Measurements from ENCODE around the gene FAM229A. TPM values are rescaled to one million over a fixed set of nuclear protein-coding genes. Genes with fewer than 3 reads are reported as not detected.

FAM229A gene
- total RNA-seq, 1 experiment from 2014 or later = 9.4 TPM

GRCh38 chr1:32352831-32353383, 9.4 kb downstream of the FAM229A start (continued):
- TF ChIP-seq ATF2 (CRISPR knock-in tag; IDR thresholded peaks at IDR 0.05; ENCODE audit: borderline replicate concordance, low read depth) (no peak), FOXP1 (CRISPR knock-in tag; IDR thresholded peaks at IDR 0.05; ENCODE audit: borderline replicate concordance) (no peak)

- peaks cover 18% of the 10 kb centered on the region for H3K4me1 Mint-ChIP-seq
- no peak overlapping the region for H3K27ac Mint-ChIP-seq
- TF ChIP-seq PRRX2 (CRISPR knock-in tag; IDR thresholded peaks at IDR 0.05) = no peak
- no peak for TF ChIP-seq ZNF138 (CRISPR knock-in tag; conservative IDR thresholded peaks at IDR 0.05)
- TF ChIP-seq STAT6 (CRISPR knock-in tag; conservative IDR thresholded peaks at IDR 0.05; ENCODE audit: low read depth) = no peak
- no peak for TF ChIP-seq TCF7 (CRISPR knock-in tag; IDR thresholded peaks at IDR 0.05; ENCODE audit: low read depth)
- POLR2A ChIA-PET = interaction anchor here (0.6 to 2.6 kb wide), 4 partner anchors 9 to 42 kb away, joined by 4 to 18 read pairs (median 6); partner anchors contain the start of genes BSDC1 and MARCKSL1
- H3K36me3 Mint-ChIP-seq = peaks cover 11% of the 10 kb centered on the region
- H3K4me3 Mint-ChIP-seq = peak overlapping the region; percentile 60
- CTCF ChIA-PET = interaction anchor here (1.8 to 2.1 kb wide), 2 partner anchors 11 to 112 kb away, joined by 11 to 21 read pairs; no protein-coding TSS in a partner anchor
- peaks cover 11% of the 10 kb centered on the region for H3K9me3 Mint-ChIP-seq
- H3K27me3 Mint-ChIP-seq (ENCODE audit: low read depth) = peaks cover 50% of the 10 kb centered on the region
- ATAC-seq = no peak
- no peak for DNase-seq (ENCODE audit: low spot score)
These were observed 10.0 kb downstream of the FAM229A start for GRCh38 chr1:32352239-32352745.

- peaks cover 55% of the 10 kb centered on the region for H3K27me3 Mint-ChIP-seq (ENCODE audit: low read depth)
- peak overlapping the region; percentile 84; the same call in 1 of the 2 replicates for H3K27ac Mint-ChIP-seq
- peak; percentile 96 for ATAC-seq
- H3K4me1 Mint-ChIP-seq = peaks cover 18% of the 10 kb centered on the region
- peaks cover 11% of the 10 kb centered on the region for H3K9me3 Mint-ChIP-seq
- peak overlapping the region; percentile 80 for H3K4me3 Mint-ChIP-seq
- ChIA-PET CTCF (interaction anchor here (0.6 to 2.1 kb wide), 16 partner anchors 8 to 358 kb away, joined by 3 to 21 read pairs (median 4); partner anchors contain the start of genes FAM229A, MARCKSL1 and TSSK3), POLR2A (interaction anchor here (0.6 to 2.6 kb wide), 8 partner anchors 8 to 103 kb away, joined by 4 to 18 read pairs (median 5); partner anchors contain the start of genes BSDC1, FAM229A, MARCKSL1 and TSSK3)
- H3K36me3 Mint-ChIP-seq = peaks cover 11% of the 10 kb centered on the region
- peak; percentile 96 for DNase-seq (ENCODE audit: low spot score)
- TF ChIP-seq MLX (CRISPR knock-in tag; IDR thresholded peaks at IDR 0.05) (no peak), NFE2L1 (CRISPR knock-in tag; IDR thresholded peaks at IDR 0.05) (no peak), ELF4 (CRISPR knock-in tag; IDR thresholded peaks at IDR 0.05; ENCODE audit: low read depth) (0 out of 2 replicates have a peak, but pooled peaks have one; percentile 17), TEAD1 (CRISPR knock-in tag; IDR thresholded peaks at IDR 0.05) (peak; percentile 92; the same call in 1 of the 2 replicates), FOXP1 (CRISPR knock-in tag; IDR thresholded peaks at IDR 0.05; ENCODE audit: borderline replicate concordance) (0 out of 2 replicates have a peak, but pooled peaks have one; percentile 40), FOXP4 (CRISPR knock-in tag; IDR thresholded peaks at IDR 0.05) (peak; percentile 76; the same call in 1 of the 2 replicates), E2F5 (CRISPR knock-in tag; IDR thresholded peaks at IDR 0.05) (peak; percentile 84), ZNF423 (CRISPR knock-in tag; IDR thresholded peaks at IDR 0.05) (no peak), PRDM15 (CRISPR knock-in tag; IDR thresholded peaks at IDR 0.05) (0 out of 2 replicates have a peak, but pooled peaks have one; percentile 31), USF2 (CRISPR knock-in tag; IDR thresholded peaks at IDR 0.05) (peak; percentile 87), NR1H2 (CRISPR knock-in tag; IDR thresholded peaks at IDR 0.05) (no peak)
These were observed 10.7 kb downstream of the FAM229A start for GRCh38 chr1:32351399-32352238.
